Panc1 (cell line): ENCODE results near the gene SPRYD4. TPM values are rescaled to one million over a fixed set of nuclear protein-coding genes. Genes with fewer than 3 reads are reported as not detected.

Experiments used
- ATAC-seq: fragments of 200-7000 bp; cut with Tn5 transposase; 2 replicates; pipeline ENCODE4 v1.9.1; 2020; ENCODE audit warnings: mild to moderate bottlenecking, moderate library complexity
- BruUV-seq: library from RNA; stranded (reverse); fragments of 400-500 nt; replicated peaks from 2 replicates; lab custom pipeline; 2021; lab: Mats Ljungman, UMichigan
- CTCF ChIA-PET: fragments of 300-600 bp; sonication (Branson Sonifier 250); formaldehyde crosslinking; loops from one replicate; lab custom pipeline; 2022; ENCODE audit warnings: antibody characterized with exemption; lab: Charles Lee
- POLR2A ChIA-PET: fragments of 300-600 bp; sonication (Branson Sonifier 250); formaldehyde crosslinking; loops from one replicate; lab custom pipeline; 2022; ENCODE audit warnings: antibody characterized with exemption; lab: Charles Lee
- DNase-seq: peaks from one replicate; pipeline ENCODE4 v3.0.0-alpha.2; 2010; ENCODE audit warnings: low read depth, low spot score
- H3K27ac ChIP-seq: 2 replicates; pipeline ENCODE4 v1.5.1; 2011; ENCODE audit warnings: mild to moderate bottlenecking, low read length, inconsistent platforms
- H3K27me3 ChIP-seq: fragments of 200-500 bp; sonication (Bioruptor generic); 2 replicates; pipeline ENCODE4 v1.6.0; 2014; ENCODE audit warnings: low read length, inconsistent platforms; ENCODE audit not compliant: control insufficient read depth, insufficient read depth
- H3K36me3 ChIP-seq: fragments of 200-500 bp; sonication (Bioruptor generic); 2 replicates; pipeline ENCODE4 v1.5.1; 2014; ENCODE audit warnings: inconsistent platforms, mild to moderate bottlenecking, low read length, moderate library complexity; ENCODE audit not compliant: control insufficient read depth, insufficient read depth
- H3K4me1 ChIP-seq: 2 replicates; pipeline ENCODE4 v1.5.1; 2011; ENCODE audit warnings: inconsistent platforms, mild to moderate bottlenecking, low read length, moderate library complexity; ENCODE audit not compliant: control insufficient read depth, insufficient read depth
- H3K4me3 ChIP-seq, 2 experiments: 2 replicates each; pipeline ENCODE4 v1.5.1; 2011 to 2012; ENCODE audit warnings: low read depth in 2 of 2, low read length in 2 of 2, mild to moderate bottlenecking in 2 of 2, inconsistent platforms in 1 of 2, moderate library complexity in 1 of 2
- H3K9me3 ChIP-seq: fragments of 200-500 bp; sonication (Bioruptor generic); 2 replicates; pipeline ENCODE4 v1.5.1; 2014; ENCODE audit warnings: low read depth, mild to moderate bottlenecking, inconsistent platforms, low read length, moderate library complexity; ENCODE audit not compliant: control insufficient read depth, insufficient read depth
- CTCF ChIP-seq: fragments of 450-650 bp; IDR thresholded peaks from 2 replicates; pipeline ENCODE4 v1.5.1; 2017; ENCODE audit warnings: mild to moderate bottlenecking
- POLR2AphosphoS5 ChIP-seq: IDR thresholded peaks from 2 replicates; pipeline ENCODE4 v1.6.1; 2012; ENCODE audit warnings: mild to moderate bottlenecking, low read depth, low read length, moderate library complexity
- REST ChIP-seq, 2 experiments: IDR thresholded peaks; 2 replicates each; pipeline ENCODE4 v1.6.1; 2011 to 2012; ENCODE audit warnings: low read depth in 2 of 2, control low read depth in 1 of 2, low read length in 1 of 2, mild to moderate bottlenecking in 1 of 2, moderate library complexity in 1 of 2; ENCODE audit not compliant: insufficient read depth in 1 of 2
- SIN3A ChIP-seq: IDR thresholded peaks from 2 replicates; pipeline ENCODE4 v1.6.1; 2012; ENCODE audit warnings: low read depth, mild to moderate bottlenecking, low read length, moderate library complexity, borderline replicate concordance; ENCODE audit not compliant: insufficient read depth
- TCF7L2 ChIP-seq: IDR thresholded peaks from 2 replicates; pipeline ENCODE4 v1.6.1; 2011; ENCODE audit warnings: mild to moderate bottlenecking, low read depth, low read length, inconsistent platforms
- in situ Hi-C: cut with HindIII; loops from 2 replicates; pipeline ENCODE4 v1.10.0; 2016; ENCODE audit warnings: low sequenced_read_pairs, low pct_unique_long_range_greater_than_20kb
- intact Hi-C: fragments of 100-400 bp; cut with micrococcal nuclease; formaldehyde crosslinking; loops from one replicate; pipeline ENCODE4 v1.10.0; 2022; ENCODE audit not compliant: unreplicated experiment
- total RNA-seq: library from RNA; stranded (reverse); gene quantifications from one replicate; pipeline ENCODE4 v1.2.1, GENCODE V29; 2021; ENCODE audit not compliant: unreplicated experiment

Gene SPRYD4
- total RNA-seq, 1 experiment from 2014 or later: 3.7 TPM

- CTCF ChIA-PET: interaction anchor here (1.3 to 1.6 kb wide), 2 partner anchors 145 to 228 kb away, joined by 4 to 6 read pairs; no protein-coding TSS in a partner anchor
Observed at GRCh38 chr12:56461235-56462159, 6.9 kb upstream of the SPRYD4 start.

GRCh38 chr12:56462565-56462964 is 5.8 kb upstream of the SPRYD4 start:
- in situ Hi-C loops (no loop called here), intact Hi-C loops (loop anchor here (10.0 kb wide), 1 partner anchor 98 kb away; the partner anchor contains the start of genes APOF and STAT2)
- ChIA-PET CTCF (interaction anchor here (1.3 to 1.6 kb wide), 2 partner anchors 146 to 229 kb away, joined by 4 to 6 read pairs; no protein-coding TSS in a partner anchor), POLR2A (no interaction called here)
- no peaks in the 10 kb centered on the region for H3K36me3 ChIP-seq
- no peaks in the 10 kb centered on the region for H3K9me3 ChIP-seq
- BruUV-seq: no TSS peak
- H3K27ac ChIP-seq: no peak overlapping the region
- no peaks in the 10 kb centered on the region for H3K27me3 ChIP-seq
- no peaks in the 10 kb centered on the region for H3K4me1 ChIP-seq
- no peak for DNase-seq
- H3K4me3 ChIP-seq: no peak overlapping the region
- ATAC-seq: no peak
- TF ChIP-seq POLR2AphosphoS5 (no peak), SIN3A (no peak), REST (IDR thresholded peaks at IDR 0.05; ENCODE audit: insufficient read depth in 1 of 2, low read depth in 2 of 2, low read length in 1 of 2) (no peak), TCF7L2 (no peak)

More at GRCh38 chr12:56461235-56462159, 6.9 kb upstream of the SPRYD4 start:
- Histone ChIP-seq H3K9me3 (no peaks in the 10 kb centered on the region), H3K27ac (no peak overlapping the region), H3K4me3 (no peak overlapping the region), H3K36me3 (no peaks in the 10 kb centered on the region), H3K4me1 (no peaks in the 10 kb centered on the region), H3K27me3 (no peaks in the 10 kb centered on the region)
- TF ChIP-seq CTCF (no peak), REST (IDR thresholded peaks at IDR 0.05; ENCODE audit: insufficient read depth in 1 of 2, low read depth in 2 of 2, low read length in 1 of 2) (no peak)
- DNase-seq (peak; percentile 72), ATAC-seq (0 out of 2 replicates have a peak, but pooled peaks have one; percentile 24)
- intact Hi-C loops (loop anchor here (10.0 kb wide), 1 partner anchor 97 kb away; the partner anchor contains the start of genes APOF and STAT2), in situ Hi-C loops (no loop called here)
- POLR2A ChIA-PET: interaction anchor here (0.6 to 0.7 kb wide), 2 partner anchors 67 to 171 kb away, joined by 3 read pairs; no protein-coding TSS in a partner anchor
- BruUV-seq: no TSS peak
